ENCODE data around the gene GOLGA5. TPM values are rescaled to one million over a fixed set of nuclear protein-coding genes. Genes with fewer than 3 reads are reported as not detected.

Gene GOLGA5
- total and polyA plus RNA-seq, 2 donors (not counting 3 experiments of a cell fraction or from before 2014, with no cell fraction given), result 16.3 to 28.9 TPM

DNA sequence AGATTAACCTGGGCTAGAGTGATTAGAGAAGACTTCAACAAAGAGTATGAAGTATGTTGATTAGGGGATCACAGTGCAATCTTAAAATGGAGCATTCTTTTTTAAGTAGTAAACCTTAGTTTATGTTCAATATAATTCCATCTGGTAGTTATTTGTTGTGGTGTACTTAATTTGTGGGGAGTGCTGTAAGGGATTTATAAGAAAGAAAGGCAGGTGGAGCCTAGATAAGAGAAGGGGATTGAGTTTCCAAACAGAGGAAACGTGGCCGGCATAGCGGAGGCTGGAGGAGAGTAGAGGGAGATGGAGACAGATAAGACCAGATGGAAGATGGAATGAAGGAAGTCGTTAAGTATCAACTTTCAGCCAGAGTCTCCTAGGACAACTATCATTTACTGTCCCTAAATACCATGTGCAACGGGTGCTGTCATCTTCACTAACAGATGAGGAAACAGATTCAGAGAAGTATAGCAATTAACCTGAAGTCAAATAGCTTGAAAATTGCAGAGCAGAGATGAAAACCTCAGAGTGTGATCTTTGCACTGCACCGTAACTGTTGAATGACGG is 38.1 kb downstream of the GOLGA5 start:
- no peaks in the 10 kb centered on the region for H3K9me3 ChIP-seq (replicated peaks; ENCODE audit: control insufficient read depth, insufficient read depth, low read length)
- no peaks in the 10 kb centered on the region for H3K4me1 ChIP-seq (ENCODE audit: control insufficient read depth, extremely low read depth, insufficient read depth, low read length)
- dilution Hi-C loops (cut with MboI; ENCODE audit: extremely low pct_ligation_motif_present, low sequenced_read_pairs), result no loop called here
- no TSS peak for BruUV-seq (replicated peaks)
- CTCF ChIA-PET, result interaction anchor here (0.8 to 1.5 kb wide), 3 partner anchors 9 to 16 kb away, joined by 3 to 4 read pairs (median 3); no protein-coding TSS in a partner anchor
- no peaks in the 10 kb centered on the region for H3K27me3 ChIP-seq (ENCODE audit: control insufficient read depth in 2 of 2, insufficient read depth in 2 of 2, low read length in 2 of 2)
- H3K36me3 ChIP-seq (ENCODE audit: control insufficient read depth in 2 of 2, extremely low read depth in 1 of 2, insufficient read depth in 2 of 2, low read length in 2 of 2), result peaks cover 0 to 32% of the 10 kb centered on the region in 2 experiments
- H3K4me3 ChIP-seq (replicated peaks in 1 of 3; ENCODE audit: insufficient read depth in 1 of 3, low read depth in 1 of 3, low read length in 3 of 3), result no peak overlapping the region
- H3K79me2 ChIP-seq (ENCODE audit: control insufficient read depth, insufficient read depth, low read length), result no peaks in the 10 kb centered on the region
- no peak overlapping the region for H3K27ac ChIP-seq (ENCODE audit: insufficient read depth, low read depth, low read length)
- no peaks in the 10 kb centered on the region for H4K20me1 ChIP-seq (replicated peaks; ENCODE audit: control insufficient read depth, extremely low read depth, insufficient read depth, low read length)
- no peak overlapping the region for H3K4me2 ChIP-seq (ENCODE audit: insufficient read depth, low read length)
- intact Hi-C loops (cut with micrococcal nuclease), result no loop called here
- no peak for TF ChIP-seq FOS (IDR thresholded peaks at IDR 0.05; ENCODE audit: borderline replicate concordance, insufficient read depth, low read length)
- TF ChIP-seq, protein P1, sequence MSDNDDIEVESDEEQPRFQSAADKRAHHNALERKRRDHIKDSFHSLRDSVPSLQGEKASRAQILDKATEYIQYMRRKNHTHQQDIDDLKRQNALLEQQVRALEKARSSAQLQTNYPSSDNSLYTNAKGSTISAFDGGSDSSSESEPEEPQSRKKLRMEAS (IDR thresholded peaks at IDR 0.05; ENCODE audit: insufficient read depth, insufficient read length), result no peak
- TF ChIP-seq, protein P2, sequence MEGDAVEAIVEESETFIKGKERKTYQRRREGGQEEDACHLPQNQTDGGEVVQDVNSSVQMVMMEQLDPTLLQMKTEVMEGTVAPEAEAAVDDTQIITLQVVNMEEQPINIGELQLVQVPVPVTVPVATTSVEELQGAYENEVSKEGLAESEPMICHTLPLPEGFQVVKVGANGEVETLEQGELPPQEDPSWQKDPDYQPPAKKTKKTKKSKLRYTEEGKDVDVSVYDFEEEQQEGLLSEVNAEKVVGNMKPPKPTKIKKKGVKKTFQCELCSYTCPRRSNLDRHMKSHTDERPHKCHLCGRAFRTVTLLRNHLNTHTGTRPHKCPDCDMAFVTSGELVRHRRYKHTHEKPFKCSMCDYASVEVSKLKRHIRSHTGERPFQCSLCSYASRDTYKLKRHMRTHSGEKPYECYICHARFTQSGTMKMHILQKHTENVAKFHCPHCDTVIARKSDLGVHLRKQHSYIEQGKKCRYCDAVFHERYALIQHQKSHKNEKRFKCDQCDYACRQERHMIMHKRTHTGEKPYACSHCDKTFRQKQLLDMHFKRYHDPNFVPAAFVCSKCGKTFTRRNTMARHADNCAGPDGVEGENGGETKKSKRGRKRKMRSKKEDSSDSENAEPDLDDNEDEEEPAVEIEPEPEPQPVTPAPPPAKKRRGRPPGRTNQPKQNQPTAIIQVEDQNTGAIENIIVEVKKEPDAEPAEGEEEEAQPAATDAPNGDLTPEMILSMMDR (IDR thresholded peaks at IDR 0.05; ENCODE audit: extremely low read depth in 1 of 2, insufficient read depth in 1 of 2, low read depth in 1 of 2, low read length in 2 of 2), result no peak
- no peak for TF ChIP-seq GATA2 (IDR thresholded peaks at IDR 0.05; ENCODE audit: insufficient read depth, insufficient read length, low read depth, low read length)
- no peak for TF ChIP-seq MYC (IDR thresholded peaks at IDR 0.05; ENCODE audit: low read depth, low read length)
- no peak for TF ChIP-seq POLR2AphosphoS5 (IDR thresholded peaks at IDR 0.05; ENCODE audit: insufficient read depth, low read depth, low read length)
- no peak for TF ChIP-seq EZH2 (IDR thresholded peaks at IDR 0.05; ENCODE audit: borderline replicate concordance, low read depth, low read length, severe bottlenecking)
- no peak for TF ChIP-seq JUN (IDR thresholded peaks at IDR 0.05; ENCODE audit: borderline replicate concordance, insufficient read depth, insufficient read length, low read depth)
- no peak overlapping the region for H3K9ac ChIP-seq (replicated peaks; ENCODE audit: extremely low read depth, insufficient read depth, low read length)
- no peaks in the 10 kb centered on the region for H3K9me1 ChIP-seq (replicated peaks; ENCODE audit: control insufficient read depth, extremely low read depth, insufficient read depth, low read length)
- H2AFZ ChIP-seq (ENCODE audit: low read depth, low read length), result no peak overlapping the region
- no peak for FAIRE-seq
- POLR2A ChIA-PET, result no interaction called here
- DNase-seq (ENCODE audit: low read depth, low spot score), result no peak

Measured in endothelial cell of umbilical vein (primary cell).